Measurements from ENCODE around the gene AUTS2. TPM values are rescaled to one million over a fixed set of nuclear protein-coding genes. Genes with fewer than 3 reads are reported as not detected.

Gene AUTS2
- total RNA-seq, 4 donors from 2014 or later = 29.8 to 114 (median 59.4) TPM

DNA sequence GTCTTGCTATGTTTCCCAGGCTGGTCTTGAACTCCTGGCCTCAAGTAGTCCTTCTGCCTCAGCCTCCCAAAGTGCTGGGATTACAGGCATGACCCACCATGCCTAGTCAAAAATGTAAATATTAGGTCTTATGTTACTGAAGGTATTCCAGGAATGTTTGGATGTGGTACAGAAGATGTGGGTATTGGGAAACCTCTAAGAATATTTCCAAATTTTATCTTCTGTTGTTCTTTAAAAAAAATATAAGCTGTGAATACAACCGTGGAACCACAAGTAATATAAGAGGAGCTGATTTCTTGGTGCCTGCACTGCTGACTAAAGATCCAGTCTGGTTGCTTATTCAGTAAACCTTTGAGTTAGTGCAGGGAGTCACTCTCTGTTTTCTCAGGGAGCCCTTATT is 178.3 kb downstream of the AUTS2 start:
- Histone ChIP-seq H3K27me3 (no peaks in the 10 kb centered on the region), H3K4me1 (peaks cover 0 to 9% (median 1%) of the 10 kb centered on the region in 4 donors), H3K36me3 (no peaks in the 10 kb centered on the region), H3K9me3 (no peaks in the 10 kb centered on the region), H3K4me3 (no peak overlapping the region), H3K27ac (no peak overlapping the region)
- 50 to 86% methylated on average over 1 of the region's 1 CpG for WGBS, 2 donors (ENCODE audit: low coverage in 1 of 2)
- no peak for DNase-seq
- no peak for TF ChIP-seq POLR2AphosphoS5 (IDR thresholded peaks at IDR 0.05)
- no peak for TF ChIP-seq EP300 (IDR thresholded peaks at IDR 0.05; ENCODE audit: low read depth)
- TF ChIP-seq, protein P1, sequence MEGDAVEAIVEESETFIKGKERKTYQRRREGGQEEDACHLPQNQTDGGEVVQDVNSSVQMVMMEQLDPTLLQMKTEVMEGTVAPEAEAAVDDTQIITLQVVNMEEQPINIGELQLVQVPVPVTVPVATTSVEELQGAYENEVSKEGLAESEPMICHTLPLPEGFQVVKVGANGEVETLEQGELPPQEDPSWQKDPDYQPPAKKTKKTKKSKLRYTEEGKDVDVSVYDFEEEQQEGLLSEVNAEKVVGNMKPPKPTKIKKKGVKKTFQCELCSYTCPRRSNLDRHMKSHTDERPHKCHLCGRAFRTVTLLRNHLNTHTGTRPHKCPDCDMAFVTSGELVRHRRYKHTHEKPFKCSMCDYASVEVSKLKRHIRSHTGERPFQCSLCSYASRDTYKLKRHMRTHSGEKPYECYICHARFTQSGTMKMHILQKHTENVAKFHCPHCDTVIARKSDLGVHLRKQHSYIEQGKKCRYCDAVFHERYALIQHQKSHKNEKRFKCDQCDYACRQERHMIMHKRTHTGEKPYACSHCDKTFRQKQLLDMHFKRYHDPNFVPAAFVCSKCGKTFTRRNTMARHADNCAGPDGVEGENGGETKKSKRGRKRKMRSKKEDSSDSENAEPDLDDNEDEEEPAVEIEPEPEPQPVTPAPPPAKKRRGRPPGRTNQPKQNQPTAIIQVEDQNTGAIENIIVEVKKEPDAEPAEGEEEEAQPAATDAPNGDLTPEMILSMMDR (IDR thresholded peaks at IDR 0.05) = no peak
- no peak for TF ChIP-seq POLR2A (IDR thresholded peaks at IDR 0.05)
- in situ Hi-C loops (cut with MboI; ENCODE audit: low pct_ligation_motif_present in 1 of 4, low pct_unique_long_range_greater_than_20kb in 1 of 4, low sequenced_read_pairs in 3 of 4) = no loop called here
- intact Hi-C loops (cut with DNase I; ENCODE audit: low total_unique reads) = loop anchor here (5.0 kb wide), 1 partner anchor 759 kb away; no protein-coding TSS in a partner anchor

DNA sequence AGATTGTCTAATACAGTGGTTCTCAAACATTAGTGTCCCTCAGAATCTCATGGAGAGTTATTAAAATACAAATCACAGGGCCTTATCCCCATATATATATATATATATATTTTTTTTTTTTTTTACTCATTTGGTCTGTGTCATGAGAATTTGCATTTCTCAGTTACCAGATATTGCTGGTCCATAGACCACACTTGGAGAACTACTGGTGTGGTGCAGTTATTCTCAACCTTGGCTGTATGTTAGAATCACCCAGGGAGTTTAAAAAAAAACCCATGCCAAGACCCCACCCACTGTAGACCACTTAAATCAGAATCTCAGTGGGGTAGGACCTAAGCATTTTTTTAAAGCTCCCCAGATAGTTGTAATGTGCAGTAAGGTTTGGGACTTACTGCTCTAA is 179.9 kb downstream of the AUTS2 start:
- DNase-seq = no peak
- no peak overlapping the region for H3K27ac ChIP-seq
- no peaks in the 10 kb centered on the region for H3K27me3 ChIP-seq
- intact Hi-C loops (cut with DNase I; ENCODE audit: low total_unique reads) = loop anchor here (5.0 kb wide), 1 partner anchor 761 kb away; no protein-coding TSS in a partner anchor
- no peaks in the 10 kb centered on the region for H3K9me3 ChIP-seq
- no peaks in the 10 kb centered on the region for H3K36me3 ChIP-seq
- TF ChIP-seq POLR2AphosphoS5 (IDR thresholded peaks at IDR 0.05) (no peak), EP300 (IDR thresholded peaks at IDR 0.05; ENCODE audit: low read depth) (no peak), POLR2A (IDR thresholded peaks at IDR 0.05) (no peak)
- TF ChIP-seq, protein P1 (IDR thresholded peaks at IDR 0.05) = no peak
- in situ Hi-C loops (cut with MboI; ENCODE audit: low pct_ligation_motif_present in 1 of 4, low pct_unique_long_range_greater_than_20kb in 1 of 4, low sequenced_read_pairs in 3 of 4) = no loop called here
- H3K4me3 ChIP-seq = no peak overlapping the region
- peaks cover 0 to 13% (median 3%) of the 10 kb centered on the region in 4 donors for H3K4me1 ChIP-seq

DNA sequence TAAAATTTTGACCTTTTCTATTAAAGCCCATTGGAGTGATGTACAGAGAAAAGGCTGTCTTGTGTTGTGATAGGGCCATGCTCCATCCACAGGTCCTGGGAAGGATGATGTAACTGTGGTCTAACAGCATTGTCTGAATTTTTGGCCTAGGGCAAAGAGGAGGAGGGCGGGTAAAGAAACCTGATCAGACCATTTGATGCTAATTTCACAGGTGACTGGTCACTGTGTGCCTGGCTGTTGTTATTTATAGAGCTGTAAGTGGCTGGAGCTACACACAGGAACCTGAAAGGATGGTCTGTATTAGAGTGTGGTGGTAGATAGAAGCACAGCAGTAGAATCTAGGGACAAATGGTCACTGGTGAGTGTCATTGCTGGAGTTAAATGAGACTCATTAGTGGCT is 182.1 kb downstream of the AUTS2 start:
- peaks cover 0 to 22% (median 6%) of the 10 kb centered on the region in 4 donors for H3K4me1 ChIP-seq
- H3K36me3 ChIP-seq = no peaks in the 10 kb centered on the region
- no peak overlapping the region for H3K4me3 ChIP-seq
- 72 to 78% methylated on average over 1 of the region's 1 CpG for WGBS, 2 donors (ENCODE audit: low coverage in 1 of 2)
- intact Hi-C loops (cut with DNase I; ENCODE audit: low total_unique reads) = no loop called here
- no peak overlapping the region for H3K27ac ChIP-seq
- TF ChIP-seq, protein P1 (IDR thresholded peaks at IDR 0.05) = no peak
- no peak for TF ChIP-seq POLR2AphosphoS5 (IDR thresholded peaks at IDR 0.05)
- no peak for TF ChIP-seq EP300 (IDR thresholded peaks at IDR 0.05; ENCODE audit: low read depth)
- no peak for TF ChIP-seq POLR2A (IDR thresholded peaks at IDR 0.05)
- H3K27me3 ChIP-seq = no peaks in the 10 kb centered on the region
- no peak for DNase-seq
- H3K9me3 ChIP-seq = no peaks in the 10 kb centered on the region
- in situ Hi-C loops (cut with MboI; ENCODE audit: low pct_ligation_motif_present in 1 of 4, low pct_unique_long_range_greater_than_20kb in 1 of 4, low sequenced_read_pairs in 3 of 4) = no loop called here

DNA sequence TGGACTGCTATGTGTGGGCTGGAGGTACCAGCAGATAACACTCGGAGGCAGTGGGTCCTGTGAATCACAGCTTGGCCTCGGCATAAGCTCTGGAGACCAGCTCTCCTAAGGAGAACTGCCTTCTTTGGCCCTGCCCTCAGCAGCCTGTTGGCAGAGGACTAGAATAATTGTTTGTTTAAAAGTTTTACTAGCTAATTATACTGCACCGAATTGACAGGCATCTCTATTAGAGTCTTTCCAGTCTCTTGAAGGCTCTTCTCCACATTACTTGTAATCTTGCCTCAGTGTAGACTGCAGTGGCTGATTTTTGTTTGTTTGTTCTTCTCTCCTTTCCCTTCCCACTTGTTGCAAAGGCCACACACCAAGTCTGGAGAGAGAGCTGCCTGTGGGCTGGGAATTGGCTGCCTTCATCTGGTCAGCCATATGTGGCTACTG is 183.2 kb downstream of the AUTS2 start:
- peak overlapping the region in 3 of 4 donors; percentile 9 to 28 (median 24) for H3K27ac ChIP-seq
- no peaks in the 10 kb centered on the region for H3K36me3 ChIP-seq
- intact Hi-C loops (cut with DNase I; ENCODE audit: low total_unique reads) = no loop called here
- 13 to 38% methylated on average over 1 to 3 of the region's 3 CpGs for WGBS, 2 donors (ENCODE audit: low coverage in 1 of 2)
- H3K4me3 ChIP-seq = no peak overlapping the region
- peaks cover 0 to 22% (median 6%) of the 10 kb centered on the region in 4 donors for H3K4me1 ChIP-seq
- H3K27me3 ChIP-seq = no peaks in the 10 kb centered on the region
- TF ChIP-seq POLR2A (IDR thresholded peaks at IDR 0.05) (no peak), EP300 (IDR thresholded peaks at IDR 0.05; ENCODE audit: low read depth) (no peak), POLR2AphosphoS5 (IDR thresholded peaks at IDR 0.05) (no peak)
- TF ChIP-seq, protein P1 (IDR thresholded peaks at IDR 0.05) = no peak
- in situ Hi-C loops (cut with MboI; ENCODE audit: low pct_ligation_motif_present in 1 of 4, low pct_unique_long_range_greater_than_20kb in 1 of 4, low sequenced_read_pairs in 3 of 4) = no loop called here
- DNase-seq = no peak
- H3K9me3 ChIP-seq = no peaks in the 10 kb centered on the region
